GM19324 (cell line): Measurements from ENCODE around the gene GMPR2.

Source experiments
- ATAC-seq: cut with Tn5 transposase; IDR thresholded peaks from one replicate; pipeline ENCODE4 v1.9.1; 2021; ENCODE audit warnings: mild to moderate bottlenecking, moderate library complexity; ENCODE audit not compliant: unreplicated experiment, low FRiP score

The GMPR2 gene

DNA sequence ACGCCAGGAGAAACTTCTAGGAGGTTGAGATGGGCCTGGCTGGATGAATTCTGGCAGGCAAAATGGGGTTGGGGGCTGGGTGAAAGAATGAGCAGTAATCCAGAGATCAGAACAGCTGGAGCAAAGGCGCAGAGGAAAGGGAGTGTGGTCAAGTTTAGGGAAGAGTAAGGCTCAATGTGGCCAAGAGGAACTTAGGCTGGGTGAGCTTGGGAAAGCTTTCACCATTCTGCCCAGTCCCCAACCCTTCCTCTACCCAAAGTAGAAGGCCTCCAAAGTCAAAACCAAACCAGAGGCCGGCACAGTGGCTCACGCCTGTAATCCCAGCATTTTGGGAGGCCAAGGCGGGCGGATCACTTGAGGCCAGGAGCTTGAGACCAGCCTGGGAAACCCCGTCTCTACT is 48.9 kb downstream of the GMPR2 start:
- no peak for ATAC-seq

DNA sequence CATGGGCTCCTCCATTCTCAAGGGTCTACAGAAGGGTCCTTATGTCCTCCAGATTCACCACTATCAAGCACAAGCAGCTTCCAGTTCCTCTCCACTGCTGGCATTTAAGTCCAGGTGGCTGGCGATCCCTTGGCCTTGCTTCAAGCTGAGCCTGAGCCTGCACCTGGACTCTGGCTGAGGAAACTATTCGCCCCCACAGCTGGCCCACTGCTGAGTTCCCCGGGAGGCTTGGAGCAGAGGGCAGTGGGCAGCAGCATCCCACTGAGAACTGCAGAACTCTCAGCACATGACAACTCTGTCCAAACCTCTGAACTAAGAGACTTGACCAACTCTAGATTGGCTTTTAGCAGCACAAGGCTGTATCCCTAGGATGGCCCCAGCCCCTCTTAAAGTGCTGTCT is 50.0 kb downstream of the GMPR2 start:
- no peak for ATAC-seq

DNA sequence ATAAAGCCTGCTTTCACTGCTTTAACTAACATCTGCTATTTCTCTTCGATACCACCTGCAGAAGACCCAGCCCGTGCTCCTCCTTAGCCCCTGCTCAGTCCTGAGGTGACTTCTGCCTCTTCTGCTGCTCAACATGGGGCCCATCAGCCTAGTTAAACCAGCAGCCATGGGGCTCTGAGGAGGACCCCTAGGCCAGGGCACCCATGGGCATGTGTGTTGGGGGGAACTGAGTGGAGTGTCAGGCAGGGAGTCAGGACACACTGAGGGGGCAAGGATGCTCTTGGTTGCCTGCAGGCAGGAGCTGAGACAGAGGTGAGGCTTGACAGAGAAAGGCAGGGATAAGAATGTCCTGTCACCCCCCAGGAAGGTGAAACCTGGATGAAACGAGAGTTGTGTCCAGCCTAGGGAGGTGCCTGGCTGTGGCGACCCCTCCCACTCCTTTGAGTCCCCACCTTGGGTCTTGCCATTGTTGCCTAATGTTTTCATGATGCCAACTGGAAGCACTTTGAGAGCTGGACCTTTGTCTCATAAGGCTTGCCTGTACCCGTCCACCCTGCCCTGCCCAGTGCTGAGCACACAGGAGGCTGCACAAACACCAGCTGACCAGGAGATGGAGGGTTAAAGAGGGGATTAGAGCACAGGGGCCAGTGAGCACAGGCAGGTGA is 51.2 kb downstream of the GMPR2 start:
- ATAC-seq: no peak

DNA sequence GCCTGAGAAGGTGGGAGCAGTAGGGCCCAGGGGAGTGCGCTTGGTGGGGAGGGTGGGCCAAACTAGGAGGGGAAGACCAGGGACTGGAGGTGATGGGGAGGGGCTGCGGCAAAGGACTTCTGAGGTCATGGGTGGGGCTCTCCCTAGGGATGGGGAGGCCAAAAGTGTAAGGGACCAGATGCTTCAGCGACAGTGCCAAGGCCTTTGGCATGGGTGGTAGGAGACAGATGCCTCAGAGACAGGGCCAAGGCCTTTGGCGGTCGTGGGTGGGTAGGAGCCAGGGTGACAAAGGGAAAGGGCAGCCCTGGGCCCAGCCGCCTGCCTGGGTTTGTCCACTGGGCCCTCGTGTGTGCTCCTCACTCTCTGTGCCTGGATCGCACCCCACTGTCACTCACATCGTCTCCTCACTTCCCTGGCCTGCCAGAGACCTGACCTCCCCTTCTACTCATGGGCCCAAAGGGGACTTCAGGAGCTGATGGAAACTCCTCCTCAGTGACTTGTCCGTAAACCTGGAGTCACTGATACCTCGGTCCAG is 51.8 kb downstream of the GMPR2 start:
- no peak for ATAC-seq

DNA sequence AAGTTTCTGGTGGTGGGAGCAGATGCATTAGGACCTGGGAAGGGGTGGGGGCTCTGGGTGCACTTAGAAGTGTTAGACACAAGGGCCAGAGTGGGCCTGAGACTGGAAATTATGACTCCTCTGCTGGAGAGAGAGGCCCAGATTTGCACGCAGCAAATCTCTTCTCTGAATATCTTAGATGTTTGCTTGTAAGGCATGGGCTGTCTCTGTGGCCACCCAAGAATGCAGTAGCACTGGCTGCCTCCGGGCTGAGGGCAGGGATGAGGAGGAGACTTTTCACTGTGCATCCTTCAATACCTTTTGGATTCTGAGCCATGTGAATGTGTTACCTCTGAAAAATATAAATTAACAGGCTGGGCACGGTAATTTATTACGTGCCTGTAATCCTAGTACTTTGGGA is 52.6 kb downstream of the GMPR2 start:
- ATAC-seq: no peak

DNA sequence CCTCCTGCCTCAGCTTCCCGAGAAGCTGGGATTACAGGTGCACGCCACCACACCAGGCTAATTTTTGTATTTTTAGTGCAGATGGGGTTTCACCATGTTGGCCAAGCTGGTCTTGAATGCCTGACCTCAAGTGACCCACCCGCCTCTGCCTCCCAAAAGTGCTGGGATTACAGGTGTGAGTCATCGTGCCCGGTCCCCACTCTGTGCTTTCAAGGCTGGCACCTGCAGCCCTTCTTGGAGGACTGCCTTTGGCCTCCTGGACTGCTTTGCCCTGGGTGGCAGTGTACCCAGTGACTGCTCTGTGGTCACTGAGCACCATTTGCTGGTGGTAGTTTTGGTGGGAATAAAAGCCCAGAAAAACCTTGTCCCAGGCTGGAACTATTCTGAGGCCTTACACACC is 54.3 kb downstream of the GMPR2 start:
- no peak for ATAC-seq
